Measurements from ENCODE around the gene SPNS1.

- TF ChIP-seq POLR2A (IDR thresholded peaks at IDR 0.05) (no peak), CTCF (IDR thresholded peaks at IDR 0.05) (no peak), POLR2AphosphoS5 (IDR thresholded peaks at IDR 0.05) (no peak)
Measured at GRCh38 chr16:28986492-28986891, 11.9 kb downstream of the SPNS1 start.
